Nephron (organoid): Measurements from ENCODE around the gene TMEM63C.

Source experiments
- H3K27ac Mint-ChIP-seq, 3 experiments: 2 replicates each; pipeline ENCODE4 v1.8.0; 2020; ENCODE audit warnings: mixed read lengths in 3 of 3, mild to moderate bottlenecking in 2 of 3, moderate library complexity in 1 of 3
- H3K27me3 Mint-ChIP-seq: 2 replicates; pipeline ENCODE4 v1.8.0; 2021; ENCODE audit warnings: low read depth, mild to moderate bottlenecking, moderate library complexity, mixed read lengths
- H3K36me3 Mint-ChIP-seq: 2 replicates; pipeline ENCODE4 v1.8.0; 2020; ENCODE audit warnings: low read depth, mixed read lengths
- H3K4me1 Mint-ChIP-seq: 2 replicates; pipeline ENCODE4 v1.8.0; 2020; ENCODE audit warnings: mixed read lengths
- H3K4me3 Mint-ChIP-seq, 3 experiments: 2 replicates each; pipeline ENCODE4 v1.8.0; 2020; ENCODE audit warnings: mild to moderate bottlenecking in 3 of 3, mixed read lengths in 3 of 3, moderate library complexity in 2 of 3
- H3K9me3 Mint-ChIP-seq: 2 replicates; pipeline ENCODE4 v1.8.0; 2020; ENCODE audit warnings: mixed read lengths
- CTCF ChIP-seq, 3 experiments: fragments of 200-600 bp; sonication (generic); IDR thresholded peaks; one replicate each; pipeline ENCODE4 v1.5.0; 2021; ENCODE audit warnings: antibody characterized with exemption in 3 of 3; ENCODE audit not compliant: unreplicated experiment in 3 of 3

The TMEM63C gene

GRCh38 chr14:77204907-77205306 lies 23.3 kb downstream of the TMEM63C start:
- H3K36me3 Mint-ChIP-seq: no peaks in the 10 kb centered on the region
- H3K27me3 Mint-ChIP-seq: peaks cover 31% of the 10 kb centered on the region
- H3K4me3 Mint-ChIP-seq: no peak overlapping the region
- H3K27ac Mint-ChIP-seq: no peak overlapping the region
- TF ChIP-seq CTCF (IDR thresholded peaks at IDR 0.05; ENCODE audit: unreplicated experiment in 3 of 3): no peak
- H3K4me1 Mint-ChIP-seq: peaks cover 40% of the 10 kb centered on the region
- H3K9me3 Mint-ChIP-seq: no peaks in the 10 kb centered on the region

GRCh38 chr14:77205566-77205965 lies 24.0 kb downstream of the TMEM63C start:
- TF ChIP-seq CTCF (IDR thresholded peaks at IDR 0.05; ENCODE audit: unreplicated experiment in 3 of 3): no peak
- H3K36me3 Mint-ChIP-seq: no peaks in the 10 kb centered on the region
- no peaks in the 10 kb centered on the region for H3K9me3 Mint-ChIP-seq
- H3K27me3 Mint-ChIP-seq: peaks cover 32% of the 10 kb centered on the region
- H3K27ac Mint-ChIP-seq: no peak overlapping the region
- H3K4me1 Mint-ChIP-seq: peaks cover 39% of the 10 kb centered on the region
- no peak overlapping the region for H3K4me3 Mint-ChIP-seq

- no peak for TF ChIP-seq CTCF (IDR thresholded peaks at IDR 0.05; ENCODE audit: unreplicated experiment in 3 of 3)
- Mint-ChIP-seq H3K4me1 (peaks cover 31% of the 10 kb centered on the region), H3K9me3 (no peaks in the 10 kb centered on the region)
Observed at GRCh38 chr14:77206261-77206824, 24.7 kb downstream of the TMEM63C start.

GRCh38 chr14:77206877-77207389 lies 25.3 kb downstream of the TMEM63C start:
- no peaks in the 10 kb centered on the region for H3K9me3 Mint-ChIP-seq
- H3K27ac Mint-ChIP-seq: no peak overlapping the region
- H3K36me3 Mint-ChIP-seq: no peaks in the 10 kb centered on the region
- H3K27me3 Mint-ChIP-seq: peaks cover 40% of the 10 kb centered on the region
- no peak for TF ChIP-seq CTCF (IDR thresholded peaks at IDR 0.05; ENCODE audit: unreplicated experiment in 3 of 3)
- peaks cover 29% of the 10 kb centered on the region for H3K4me1 Mint-ChIP-seq
- no peak overlapping the region for H3K4me3 Mint-ChIP-seq

More at GRCh38 chr14:77206261-77206824, 24.7 kb downstream of the TMEM63C start:
- Mint-ChIP-seq H3K27ac (no peak overlapping the region), H3K27me3 (peaks cover 34% of the 10 kb centered on the region), H3K36me3 (no peaks in the 10 kb centered on the region), H3K4me3 (no peak overlapping the region)

GRCh38 chr14:77208291-77208978 lies 26.8 kb downstream of the TMEM63C start:
- H3K27me3 Mint-ChIP-seq: peaks cover 44% of the 10 kb centered on the region
- TF ChIP-seq CTCF (IDR thresholded peaks at IDR 0.05; ENCODE audit: unreplicated experiment in 3 of 3): no peak
- no peaks in the 10 kb centered on the region for H3K9me3 Mint-ChIP-seq
- H3K4me1 Mint-ChIP-seq: peaks cover 22% of the 10 kb centered on the region
- no peak overlapping the region for H3K4me3 Mint-ChIP-seq
- H3K36me3 Mint-ChIP-seq: no peaks in the 10 kb centered on the region
- H3K27ac Mint-ChIP-seq: no peak overlapping the region

GRCh38 chr14:77208979-77209318 lies 27.4 kb downstream of the TMEM63C start:
- no peaks in the 10 kb centered on the region for H3K9me3 Mint-ChIP-seq
- no peak overlapping the region for H3K4me3 Mint-ChIP-seq
- no peaks in the 10 kb centered on the region for H3K36me3 Mint-ChIP-seq
- peaks cover 48% of the 10 kb centered on the region for H3K27me3 Mint-ChIP-seq
- TF ChIP-seq CTCF (IDR thresholded peaks at IDR 0.05; ENCODE audit: unreplicated experiment in 3 of 3): no peak
- no peak overlapping the region for H3K27ac Mint-ChIP-seq
- peaks cover 22% of the 10 kb centered on the region for H3K4me1 Mint-ChIP-seq
